HepG2 (cell line): ENCODE results near the gene MAP2K7. TPM values are rescaled to one million over a fixed set of nuclear protein-coding genes. Genes with fewer than 3 reads are reported as not detected.
A peak's percentile ranks its signal among the peaks of the same experiment; 100 is the strongest.

ENCODE experiments used
- ATAC-seq: fragments of 200-7000 bp; cut with Tn5 transposase; 3 replicates; pipeline ENCODE4 v1.9.1; 2020; ENCODE audit warnings: mild to moderate bottlenecking, moderate library complexity
- BruUV-seq: library from RNA; stranded (reverse); fragments of 400-500 nt; replicated peaks from 2 replicates; lab custom pipeline; 2021; lab: Mats Ljungman, UMichigan
- CTCF ChIA-PET: fragments of 300-600 bp; formaldehyde crosslinking; extraction: SDS; loops from one replicate; lab custom pipeline; 2021; ENCODE audit warnings: low total read pairs, inconsistent platforms, low intra/inter-chr PET ratio; lab: Yijun Ruan, JAX
- POLR2A ChIA-PET: fragments of 350-600 bp; sonication (Branson Sonifier 250); formaldehyde crosslinking; loops from one replicate; lab custom pipeline; 2020; ENCODE audit warnings: antibody characterized with exemption, inconsistent platforms; lab: Yijun Ruan, JAX
- DNase-seq: peaks from one replicate; pipeline ENCODE4 v3.0.0-alpha.2; 2015; ENCODE audit warnings: low spot score
- FAIRE-seq: peaks from 3 replicates; lab custom pipeline; 2011; peaks lifted over from hg19 to GRCh38; lab: Jason Lieb, UNC
- H2AFZ ChIP-seq: one replicate; pipeline ENCODE4 v1.6.1; 2011; ENCODE audit warnings: low read length, inconsistent platforms
- H3K27ac ChIP-seq: fragments of 300-600 bp; 3 replicates; pipeline ENCODE4 v1.8.0; 2011; ENCODE audit warnings: mixed run types, mild to moderate bottlenecking, mixed read lengths, low read length, inconsistent platforms; ENCODE audit not compliant: insufficient read depth; ENCODE audit errors: extremely low read length
- H3K27me3 ChIP-seq, 2 experiments: fragments of 200-600 bp in 1 of 2; 2 replicates in 1 of 2; 3 replicates in 1 of 2; pipeline versions ENCODE4 v1.6.0 to v1.8.0; 2011; ENCODE audit warnings: low read length in 2 of 2, mild to moderate bottlenecking in 2 of 2, moderate library complexity in 2 of 2, inconsistent platforms in 1 of 2; ENCODE audit not compliant: insufficient read depth in 2 of 2, control insufficient read depth in 1 of 2
- H3K36me3 ChIP-seq, 2 experiments: fragments of 200-600 bp in 1 of 2; replicated peaks in 1 of 2; 2 replicates in 1 of 2; 3 replicates in 1 of 2; pipeline versions ENCODE4 v1.5.1 to v1.8.0; 2011; ENCODE audit warnings: low read length in 2 of 2, inconsistent platforms in 1 of 2; ENCODE audit not compliant: insufficient read depth in 2 of 2, control insufficient read depth in 1 of 2
- H3K4me1 ChIP-seq: 2 replicates; pipeline ENCODE4 v1.5.1; 2012; ENCODE audit warnings: low read length, inconsistent platforms; ENCODE audit not compliant: insufficient read depth
- H3K4me2 ChIP-seq: 2 replicates; pipeline ENCODE4 v1.6.0; 2011; ENCODE audit warnings: low read depth, low read length, inconsistent platforms
- H3K4me3 ChIP-seq, 3 experiments: fragments of 200-600 bp in 1 of 3; sonication (generic), shearing (Covaris generic) in 1 of 3; replicated peaks in 1 of 3; 2 replicates each; pipeline ENCODE4 v1.5.1; 2011 to 2016; ENCODE audit warnings: low read length in 3 of 3, inconsistent platforms in 2 of 3, low read depth in 2 of 3, mild to moderate bottlenecking in 2 of 3, control low read depth in 1 of 3, mixed read lengths in 1 of 3; ENCODE audit not compliant: insufficient read depth in 1 of 3
- H3K79me2 ChIP-seq: one replicate; pipeline ENCODE4 v1.6.1; 2011; ENCODE audit warnings: low read length, inconsistent platforms; ENCODE audit not compliant: insufficient read depth
- H3K9ac ChIP-seq: 2 replicates; pipeline ENCODE4 v1.6.0; 2011; ENCODE audit warnings: mild to moderate bottlenecking, low read depth, low read length, inconsistent platforms; ENCODE audit not compliant: insufficient read depth
- H3K9me3 ChIP-seq: 2 replicates; pipeline ENCODE4 v1.5.1; 2012; ENCODE audit warnings: mild to moderate bottlenecking, low read length
- H4K20me1 ChIP-seq: 2 replicates; pipeline ENCODE4 v1.6.0; 2011; ENCODE audit warnings: inconsistent platforms, mild to moderate bottlenecking, low read length, moderate library complexity; ENCODE audit not compliant: insufficient read depth
- CAMTA2 ChIP-seq: sonication (generic); formaldehyde crosslinking; IDR thresholded peaks from 2 replicates; pipeline ENCODE4 v1.4.0; 2020; ENCODE audit warnings: mild to moderate bottlenecking, missing genetic modification reagents, borderline replicate concordance
- FOXP1 ChIP-seq, 2 experiments: fragments of 450-650 bp in 1 of 2; IDR thresholded peaks; 2 replicates each; pipeline ENCODE4 v1.6.1; 2017 to 2018; ENCODE audit warnings: antibody characterized with exemption in 1 of 2
- IRF1 ChIP-seq: sonication (generic); formaldehyde crosslinking; IDR thresholded peaks from 2 replicates; pipeline ENCODE4 v1.4.0; 2020; ENCODE audit warnings: low read depth, mild to moderate bottlenecking, missing genetic modification reagents
- KAT2B ChIP-seq: fragments of 150-350 bp; IDR thresholded peaks from 2 replicates; pipeline ENCODE4 v1.6.1; 2014; ENCODE audit warnings: low read depth, low read length, borderline replicate concordance
- NFATC3 ChIP-seq: sonication (generic); formaldehyde crosslinking; IDR thresholded peaks from 2 replicates; pipeline ENCODE4 v1.5.1; 2020; ENCODE audit warnings: mild to moderate bottlenecking, missing genetic modification reagents
- RBFOX2 ChIP-seq: fragments of 200-400 bp; formaldehyde crosslinking; IDR thresholded peaks from 2 replicates; pipeline ENCODE4 v1.6.1; 2017; ENCODE audit warnings: low read depth, mild to moderate bottlenecking, low read length
- SRF ChIP-seq: IDR thresholded peaks from 2 replicates; pipeline ENCODE4 v1.6.1; 2011; ENCODE audit warnings: mild to moderate bottlenecking, low read depth, low read length, moderate library complexity
- ZFP90 ChIP-seq: sonication (generic); formaldehyde crosslinking; IDR thresholded peaks from 2 replicates; pipeline ENCODE4 v1.8.0; 2022; ENCODE audit warnings: missing genetic modification reagents, mild to moderate bottlenecking, inconsistent platforms, borderline replicate concordance
- ZNF260 ChIP-seq: sonication (generic); formaldehyde crosslinking; IDR thresholded peaks from 2 replicates; pipeline ENCODE4 v1.4.0; 2020; ENCODE audit warnings: missing genetic modification reagents, low read depth, mild to moderate bottlenecking, borderline replicate concordance
- ZNF512B ChIP-seq: sonication (generic); formaldehyde crosslinking; IDR thresholded peaks from 2 replicates; pipeline ENCODE4 v1.5.1; 2020; ENCODE audit warnings: missing genetic modification reagents, mild to moderate bottlenecking, borderline replicate concordance
- ZNF589 ChIP-seq: sonication (generic); formaldehyde crosslinking; conservative IDR thresholded peaks from 2 replicates; pipeline ENCODE4 v1.8.0; 2022; ENCODE audit warnings: mild to moderate bottlenecking, moderate library complexity, missing genetic modification reagents
- ZNF788 ChIP-seq: sonication (generic); formaldehyde crosslinking; IDR thresholded peaks from 2 replicates; pipeline ENCODE4 v1.5.0; 2020; ENCODE audit warnings: mild to moderate bottlenecking, missing genetic modification reagents, borderline replicate concordance
- ZNF83 ChIP-seq: sonication (generic); formaldehyde crosslinking; IDR thresholded peaks from 2 replicates; pipeline ENCODE4 v1.4.0; 2020; ENCODE audit warnings: missing genetic modification reagents, mild to moderate bottlenecking, borderline replicate concordance
- ZNF879 ChIP-seq: sonication (generic); formaldehyde crosslinking; IDR thresholded peaks from 2 replicates; pipeline ENCODE4 v1.8.1; 2023; ENCODE audit warnings: missing genetic modification reagents
- WGBS: methylation state at CpG from one replicate; pipeline ENCODE4 v1.1.6; 2017; ENCODE audit warnings: low lambda C conversion rate; 5-methylcytosine and 5-hydroxymethylcytosine counted together
- in situ Hi-C: cut with HindIII; loops from 2 replicates; pipeline ENCODE4 v1.10.0; 2017; ENCODE audit warnings: low pct_unique_long_range_greater_than_20kb; ENCODE audit not compliant: extremely low pct_ligation_motif_present
- intact Hi-C: fragments of 100-400 bp; cut with micrococcal nuclease; formaldehyde crosslinking; loops from one replicate; pipeline ENCODE4 v1.10.0; 2022; ENCODE audit not compliant: unreplicated experiment
- polyA plus RNA-seq, 8 experiments: library from polyadenylated mRNA; depleted of rRNA in 3 of 8; stranded (reverse) in 7 of 8; unstranded in 1 of 8; fragments of >200 nt; fragmentation: Illumina TruSeq in 4 of 8; extraction: Trizol in 4 of 8; gene quantifications; 2 replicates each; pipeline versions ENCODE4 v1.2.1 to v1.2.3, GENCODE V29; 2011 to 2016; ENCODE audit warnings: low read depth in 4 of 8, missing spikeins in 1 of 8, mixed read lengths in 1 of 8; ENCODE audit not compliant: insufficient read depth in 1 of 8
- total RNA-seq, 5 experiments: library from RNA; depleted of rRNA; stranded (reverse); fragments of >200 nt; fragmentation: Illumina TruSeq; extraction: Trizol; gene quantifications; 2 replicates each; pipeline ENCODE4 v1.2.3, GENCODE V29; 2016; ENCODE audit warnings: low read depth in 1 of 5

MAP2K7 gene
- total and polyA plus RNA-seq, 2 of the 13 experiments (the other 11 are each of a cell fraction or from before 2014, with no cell fraction given): 9.0 to 10.8 TPM

- TF ChIP-seq IRF1 (CRISPR knock-in tag): no peak
- no peak for TF ChIP-seq ZNF260 (CRISPR knock-in tag)
- TF ChIP-seq ZNF879 (CRISPR knock-in tag): no peak
- TF ChIP-seq CAMTA2 (CRISPR knock-in tag): no peak
- no peak for TF ChIP-seq ZNF788 (CRISPR knock-in tag)
- no peak for TF ChIP-seq ZNF83
- TF ChIP-seq FOXP1 (IDR thresholded peaks at IDR 0.05): no peak
- TF ChIP-seq FOXP1 (CRISPR knock-in tag; IDR thresholded peaks at IDR 0.05): no peak
- TF ChIP-seq ZNF589 (CRISPR knock-in tag): no peak
- no peak for TF ChIP-seq KAT2B
- TF ChIP-seq ZFP90 (CRISPR knock-in tag): no peak
- no peak for TF ChIP-seq SRF
- no peak for TF ChIP-seq NFATC3 (CRISPR knock-in tag)
Observed at GRCh38 chr19:7934766-7935165, 31.1 kb downstream of the MAP2K7 start (continued).

GRCh38 chr19:7940841-7941240, 37.2 kb downstream of the MAP2K7 start:
- H3K4me1 ChIP-seq: peaks cover 38% of the 10 kb centered on the region
- in situ Hi-C loops (no loop called here), intact Hi-C loops (no loop called here)
- ATAC-seq (no peak), DNase-seq (no peak), FAIRE-seq (no peak)
- H2AFZ ChIP-seq: no peak overlapping the region
- no peak overlapping the region for H3K4me2 ChIP-seq
- no TSS peak for BruUV-seq
- TF ChIP-seq ZNF512B (CRISPR knock-in tag): no peak
- TF ChIP-seq RBFOX2: 0 out of 2 replicates have a peak, but pooled peaks have one; percentile 28
- peaks cover 12 to 45% of the 10 kb centered on the region in 2 experiments for H3K36me3 ChIP-seq
- WGBS: 97% methylated on average over 12 of the region's 13 CpGs
- POLR2A ChIA-PET: interaction anchor here (0.7 kb wide), 1 partner anchor 235 kb away, joined by 3 read pairs; no protein-coding TSS in a partner anchor
- no peak overlapping the region for H3K27ac ChIP-seq
- H3K27me3 ChIP-seq: peaks cover 0 to 3% of the 10 kb centered on the region in 2 experiments; a peak in 1 of 5 replicates
- peaks cover 32% of the 10 kb centered on the region for H3K79me2 ChIP-seq
- CTCF ChIA-PET: no interaction called here
- no peak overlapping the region for H3K4me3 ChIP-seq
- no peak overlapping the region for H3K9ac ChIP-seq
- no peaks in the 10 kb centered on the region for H3K9me3 ChIP-seq
- 0 out of 2 replicates have a peak, but pooled peaks cover 2% of the 10 kb centered on the region for H4K20me1 ChIP-seq
